ENCODE data around the gene IRF2.

Gene IRF2

DNA sequence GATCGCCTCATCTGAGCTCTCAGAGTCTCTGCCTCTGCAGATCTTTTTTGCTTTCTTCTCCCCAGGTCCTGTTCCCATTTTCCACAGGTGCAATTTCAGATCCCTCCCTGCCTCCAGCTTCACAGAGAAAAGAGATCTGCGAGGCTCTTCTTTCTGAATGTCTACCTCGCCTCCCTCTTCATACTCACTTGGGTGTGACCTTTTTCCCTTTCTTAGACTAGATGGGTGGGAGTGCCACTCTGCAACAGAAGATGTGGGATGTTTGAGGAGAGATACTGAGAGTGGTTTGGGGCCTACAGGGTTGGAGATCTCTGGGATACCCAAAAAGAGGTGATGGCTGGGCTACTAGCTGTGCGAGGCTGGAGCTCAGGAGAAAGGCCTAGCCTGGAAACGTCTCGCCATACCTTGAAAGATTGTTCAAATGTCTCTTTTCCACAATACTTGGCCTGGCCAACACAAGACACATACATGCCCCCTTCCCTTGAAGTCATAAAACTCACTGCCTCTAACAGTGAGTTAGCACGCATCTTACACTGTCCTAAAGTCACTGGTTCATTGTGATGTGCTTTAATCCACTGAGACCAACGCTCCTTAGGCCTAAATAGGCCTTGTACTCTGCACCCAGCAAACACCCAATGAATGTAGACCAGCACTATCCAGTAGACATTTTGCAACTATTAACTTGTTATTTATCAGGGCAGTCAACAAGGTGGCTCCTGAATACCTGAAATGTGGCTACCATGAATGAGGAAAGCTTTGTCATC lies 33.6 kb downstream of the IRF2 start:
- ChIA-PET CTCF (interaction anchor here (0.7 to 1.5 kb wide), 4 partner anchors 11 to 180 kb away, joined by 3 to 4 read pairs (median 3); no protein-coding TSS in a partner anchor), POLR2A (interaction anchor here (0.5 kb wide), 1 partner anchor 110 kb away, joined by 3 read pairs; no protein-coding TSS in a partner anchor)
- DNase-seq (ENCODE audit: low read depth, low spot score), result no peak
- TF ChIP-seq, protein P1, sequence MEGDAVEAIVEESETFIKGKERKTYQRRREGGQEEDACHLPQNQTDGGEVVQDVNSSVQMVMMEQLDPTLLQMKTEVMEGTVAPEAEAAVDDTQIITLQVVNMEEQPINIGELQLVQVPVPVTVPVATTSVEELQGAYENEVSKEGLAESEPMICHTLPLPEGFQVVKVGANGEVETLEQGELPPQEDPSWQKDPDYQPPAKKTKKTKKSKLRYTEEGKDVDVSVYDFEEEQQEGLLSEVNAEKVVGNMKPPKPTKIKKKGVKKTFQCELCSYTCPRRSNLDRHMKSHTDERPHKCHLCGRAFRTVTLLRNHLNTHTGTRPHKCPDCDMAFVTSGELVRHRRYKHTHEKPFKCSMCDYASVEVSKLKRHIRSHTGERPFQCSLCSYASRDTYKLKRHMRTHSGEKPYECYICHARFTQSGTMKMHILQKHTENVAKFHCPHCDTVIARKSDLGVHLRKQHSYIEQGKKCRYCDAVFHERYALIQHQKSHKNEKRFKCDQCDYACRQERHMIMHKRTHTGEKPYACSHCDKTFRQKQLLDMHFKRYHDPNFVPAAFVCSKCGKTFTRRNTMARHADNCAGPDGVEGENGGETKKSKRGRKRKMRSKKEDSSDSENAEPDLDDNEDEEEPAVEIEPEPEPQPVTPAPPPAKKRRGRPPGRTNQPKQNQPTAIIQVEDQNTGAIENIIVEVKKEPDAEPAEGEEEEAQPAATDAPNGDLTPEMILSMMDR (IDR thresholded peaks at IDR 0.05; ENCODE audit: insufficient read depth, low read length, missing control alignments), result no peak
- H3K4me3 ChIP-seq (ENCODE audit: low read depth, low read length), result no peak overlapping the region

GRCh38 chr4:184439856-184440594 lies 34.3 kb downstream of the IRF2 start:
- H3K4me3 ChIP-seq (ENCODE audit: low read depth, low read length), result no peak overlapping the region
- no peak for DNase-seq (ENCODE audit: low read depth, low spot score)
- TF ChIP-seq, protein P1 (IDR thresholded peaks at IDR 0.05; ENCODE audit: insufficient read depth, low read length, missing control alignments), result no peak
- CTCF ChIA-PET, result interaction anchor here (1.4 to 1.5 kb wide), 2 partner anchors 13 to 175 kb away, joined by 3 to 4 read pairs; no protein-coding TSS in a partner anchor
- POLR2A ChIA-PET, result interaction anchor here (0.5 to 0.7 kb wide), 2 partner anchors 10 to 110 kb away, joined by 3 read pairs; no protein-coding TSS in a partner anchor

DNA sequence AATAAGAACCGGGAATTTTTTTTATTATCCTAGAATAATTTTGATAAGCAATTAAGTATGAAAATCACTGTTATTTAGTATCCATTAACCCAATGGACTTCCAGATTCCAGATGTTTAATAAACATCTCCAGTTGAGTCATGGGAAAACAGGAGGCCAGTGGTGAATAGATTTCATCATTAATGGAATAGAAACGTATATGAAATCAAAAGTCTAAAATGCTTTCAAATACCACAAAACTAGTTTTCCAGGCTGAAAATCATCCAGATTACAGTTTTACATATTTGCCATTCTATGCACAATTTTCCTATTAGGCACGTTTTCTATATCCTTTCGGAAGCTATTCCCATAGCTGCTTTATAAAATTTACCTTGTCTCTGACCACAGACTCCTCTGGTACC lies 35.0 kb downstream of the IRF2 start:
- POLR2A ChIA-PET, result interaction anchor here (0.7 kb wide), 1 partner anchor 11 kb away, joined by 3 read pairs; no protein-coding TSS in a partner anchor
- no peak for DNase-seq (ENCODE audit: low read depth, low spot score)
- CTCF ChIA-PET, result interaction anchor here (1.5 kb wide), 1 partner anchor 13 kb away, joined by 3 read pairs; no protein-coding TSS in a partner anchor
- TF ChIP-seq, protein P1 (IDR thresholded peaks at IDR 0.05; ENCODE audit: insufficient read depth, low read length, missing control alignments), result no peak
- H3K4me3 ChIP-seq (ENCODE audit: low read depth, low read length), result no peak overlapping the region

- no peak overlapping the region for H3K4me3 ChIP-seq (ENCODE audit: low read depth, low read length)
These were observed 36.0 kb downstream of the IRF2 start for GRCh38 chr4:184438375-184438774.

GRCh38 chr4:184437565-184438265 lies 36.6 kb downstream of the IRF2 start:
- TF ChIP-seq, protein P1 (IDR thresholded peaks at IDR 0.05; ENCODE audit: insufficient read depth, low read length, missing control alignments), result no peak
- CTCF ChIA-PET, result no interaction called here
- no peak for DNase-seq (ENCODE audit: low read depth, low spot score)
- POLR2A ChIA-PET, result no interaction called here
- H3K4me3 ChIP-seq (ENCODE audit: low read depth, low read length), result no peak overlapping the region

More at GRCh38 chr4:184438375-184438774, 36.0 kb downstream of the IRF2 start:
- ChIA-PET POLR2A (no interaction called here), CTCF (no interaction called here)
- TF ChIP-seq, protein P1 (IDR thresholded peaks at IDR 0.05; ENCODE audit: insufficient read depth, low read length, missing control alignments), result no peak
- DNase-seq (ENCODE audit: low read depth, low spot score), result no peak

Measured in AG04449 (cell line).